Superior temporal gyrus (tissue), 1 donor: Measurements from ENCODE around the gene LOXHD1.

Experiments
- DNase-seq: peaks from one replicate; pipeline ENCODE4 v3.0.0-alpha.2; 2016; ENCODE audit errors: extremely low spot score

Gene LOXHD1

DNA sequence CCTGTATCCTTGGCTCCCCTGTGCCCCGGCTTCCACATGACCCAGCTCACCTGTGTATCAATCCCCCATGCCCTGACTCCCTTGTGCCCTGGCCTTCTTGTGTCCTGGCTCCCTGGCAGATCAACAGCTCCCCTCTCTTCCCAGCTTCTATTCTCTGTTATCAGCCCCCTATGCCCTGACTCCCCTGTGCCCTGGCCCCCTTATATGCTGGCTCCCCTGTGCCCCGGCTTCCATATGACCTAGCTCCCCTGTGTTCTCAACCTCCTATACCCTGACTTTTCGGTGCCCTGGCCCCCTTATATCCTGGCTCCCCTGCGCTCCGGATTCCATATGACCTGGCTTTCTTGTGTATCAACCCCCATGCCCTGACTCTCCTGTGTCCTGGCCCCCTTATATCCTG is 209.2 kb downstream of the LOXHD1 start:
- no peak for DNase-seq

DNA sequence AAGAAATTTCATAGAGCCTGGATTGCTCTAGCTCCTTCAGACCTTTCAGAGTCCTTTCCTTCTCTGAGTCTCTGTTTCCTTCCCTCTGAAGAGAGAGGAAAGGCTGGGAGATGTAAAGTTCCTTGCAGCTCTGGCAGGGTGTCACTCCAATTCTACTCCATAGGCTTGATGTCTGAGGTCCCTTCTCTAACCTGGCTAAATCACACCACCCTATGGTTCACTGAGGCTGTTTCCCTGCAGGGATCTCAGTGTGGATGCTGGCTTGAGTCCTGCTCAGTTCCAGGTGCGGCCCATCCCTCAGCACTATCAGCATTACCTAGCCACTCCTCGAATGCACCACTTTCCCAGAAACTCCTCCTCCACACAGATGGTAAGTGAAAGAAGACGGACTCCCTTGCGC is 209.7 kb downstream of the LOXHD1 start:
- no peak for DNase-seq

DNA sequence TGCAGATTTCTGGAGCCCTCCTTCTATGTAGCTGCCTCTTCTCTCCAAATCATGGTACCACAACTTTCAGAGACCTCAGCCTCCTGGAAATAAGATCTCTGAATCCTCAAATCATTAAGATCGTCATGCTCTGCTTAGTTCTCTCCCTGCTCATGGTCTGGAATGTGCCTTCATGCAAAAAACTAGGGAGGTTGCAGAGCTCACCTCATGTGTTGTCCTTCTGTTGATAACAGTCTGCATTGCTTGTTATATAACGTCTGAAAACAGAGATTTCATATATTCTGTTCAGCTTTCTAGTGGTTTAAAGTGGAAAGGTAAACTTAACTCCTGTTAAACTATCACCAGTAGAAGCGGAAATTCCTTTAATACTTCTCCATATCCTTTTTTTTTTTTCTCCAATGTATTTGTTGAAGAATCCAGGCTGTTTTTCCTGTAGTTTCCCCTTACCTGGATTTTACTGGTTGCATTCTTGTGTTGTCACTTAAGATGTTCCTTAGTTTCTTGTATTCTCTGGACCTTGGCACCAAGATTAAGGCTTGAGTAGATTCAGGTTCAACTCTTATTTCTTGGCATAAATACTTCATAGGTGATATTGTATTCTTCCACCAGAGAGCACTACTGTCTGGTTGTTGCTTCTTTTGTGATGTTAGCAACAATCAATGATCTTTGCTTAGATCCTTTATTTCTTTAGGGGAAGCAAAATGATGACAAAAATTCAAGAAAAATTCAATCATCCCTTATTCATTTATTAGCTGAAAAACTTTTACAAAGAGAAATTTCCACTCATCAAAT is 211.3 kb downstream of the LOXHD1 start:
- no peak for DNase-seq

DNA sequence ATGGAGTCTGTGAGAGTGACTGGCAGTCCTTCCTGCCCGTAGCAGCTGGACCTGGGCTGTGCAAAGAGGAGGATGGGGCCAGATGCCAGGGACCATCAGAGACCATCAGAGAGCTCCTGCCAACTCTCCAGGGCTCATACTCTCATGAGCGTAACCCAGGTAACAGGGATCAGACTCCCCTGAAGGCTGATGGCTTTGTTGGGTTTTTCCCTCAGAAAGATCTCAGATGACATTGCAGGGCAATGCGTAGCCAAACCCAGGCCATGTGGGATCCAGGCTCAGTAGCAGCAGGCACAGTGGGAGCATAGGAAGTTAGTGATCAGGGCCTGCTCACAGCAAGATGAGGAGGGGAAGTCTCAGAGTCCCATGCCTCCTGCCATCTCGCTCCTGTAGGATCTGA is 218.0 kb downstream of the LOXHD1 start:
- DNase-seq = no peak

DNA sequence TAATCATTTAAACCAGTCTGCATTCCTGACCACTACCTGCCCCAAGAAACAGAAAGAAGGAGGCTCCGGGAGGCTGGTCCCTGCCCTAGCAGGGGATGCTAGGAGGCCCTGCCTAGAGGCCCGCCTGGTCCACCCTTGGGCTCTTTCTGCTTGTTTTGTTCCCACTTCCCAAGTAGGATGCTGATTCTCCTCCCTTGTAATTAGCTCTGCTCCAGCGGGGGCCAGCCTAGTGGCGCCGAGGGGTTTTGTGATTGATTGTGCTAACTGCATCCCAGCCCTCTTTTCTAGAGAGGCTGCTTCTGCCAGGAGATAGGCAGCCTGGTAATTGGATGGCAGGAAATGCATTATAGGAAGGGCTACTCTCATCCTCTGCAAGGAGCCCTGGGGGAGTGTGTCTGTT is 220.0 kb downstream of the LOXHD1 start:
- no peak for DNase-seq

DNA sequence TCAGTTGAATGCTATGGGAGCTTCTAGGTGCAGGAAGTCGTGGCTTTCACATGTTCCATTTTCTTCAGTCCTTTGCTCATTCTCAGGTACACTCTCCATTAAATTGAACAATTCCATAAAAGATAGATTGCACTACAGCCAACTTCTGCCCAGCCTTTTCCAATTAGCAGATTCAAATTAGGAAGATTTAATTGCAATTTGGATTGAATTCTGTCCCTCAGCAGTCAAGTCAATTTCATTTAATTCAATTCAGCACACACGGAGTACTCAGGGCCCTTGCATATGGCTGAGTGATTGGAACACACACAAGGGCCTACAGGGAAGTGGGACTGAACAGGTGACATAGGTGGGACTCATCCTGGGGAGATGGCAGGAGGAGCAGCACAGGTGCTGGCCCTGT is 220.4 kb downstream of the LOXHD1 start:
- DNase-seq = no peak

DNA sequence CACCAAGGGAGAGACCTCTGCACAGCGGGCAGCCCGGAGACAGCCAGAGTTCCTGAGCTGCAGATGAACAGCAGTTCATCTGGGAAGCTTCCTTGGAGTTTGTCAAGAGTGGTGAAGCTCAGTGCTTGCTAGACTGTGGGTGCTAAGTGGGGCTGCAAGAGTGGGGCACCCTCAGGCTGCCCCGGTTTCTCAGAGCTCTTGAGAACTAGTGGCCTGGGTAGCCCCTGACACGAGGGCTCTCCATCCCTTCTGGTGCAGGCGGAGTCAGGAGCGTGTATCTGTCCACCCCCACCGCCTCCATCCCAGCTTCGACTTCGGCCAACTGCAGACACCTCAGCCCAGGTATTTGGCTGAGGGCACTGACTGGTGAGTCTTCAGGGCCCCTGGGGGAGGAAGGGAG is 222.0 kb downstream of the LOXHD1 start:
- DNase-seq = no peak

DNA sequence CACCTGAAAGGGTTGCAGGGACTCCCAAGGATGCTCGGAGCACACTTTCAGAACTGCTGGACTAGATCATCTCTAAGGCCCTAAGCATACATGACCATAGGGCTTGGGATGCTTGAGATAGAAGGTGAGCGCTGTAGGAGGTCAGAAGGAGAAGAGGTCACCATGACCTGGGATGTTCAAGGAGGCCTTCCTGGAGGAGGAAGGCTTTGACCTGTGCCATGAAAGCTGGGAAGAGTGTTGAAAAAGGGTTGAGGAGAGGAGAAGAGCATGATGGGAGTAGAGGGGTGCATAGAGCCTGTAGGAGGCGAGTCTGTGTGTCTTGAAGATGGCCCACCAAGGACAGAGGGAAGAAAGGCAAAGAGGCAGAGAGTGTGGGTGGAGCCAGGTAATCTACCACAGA is 222.4 kb downstream of the LOXHD1 start:
- no peak for DNase-seq

DNA sequence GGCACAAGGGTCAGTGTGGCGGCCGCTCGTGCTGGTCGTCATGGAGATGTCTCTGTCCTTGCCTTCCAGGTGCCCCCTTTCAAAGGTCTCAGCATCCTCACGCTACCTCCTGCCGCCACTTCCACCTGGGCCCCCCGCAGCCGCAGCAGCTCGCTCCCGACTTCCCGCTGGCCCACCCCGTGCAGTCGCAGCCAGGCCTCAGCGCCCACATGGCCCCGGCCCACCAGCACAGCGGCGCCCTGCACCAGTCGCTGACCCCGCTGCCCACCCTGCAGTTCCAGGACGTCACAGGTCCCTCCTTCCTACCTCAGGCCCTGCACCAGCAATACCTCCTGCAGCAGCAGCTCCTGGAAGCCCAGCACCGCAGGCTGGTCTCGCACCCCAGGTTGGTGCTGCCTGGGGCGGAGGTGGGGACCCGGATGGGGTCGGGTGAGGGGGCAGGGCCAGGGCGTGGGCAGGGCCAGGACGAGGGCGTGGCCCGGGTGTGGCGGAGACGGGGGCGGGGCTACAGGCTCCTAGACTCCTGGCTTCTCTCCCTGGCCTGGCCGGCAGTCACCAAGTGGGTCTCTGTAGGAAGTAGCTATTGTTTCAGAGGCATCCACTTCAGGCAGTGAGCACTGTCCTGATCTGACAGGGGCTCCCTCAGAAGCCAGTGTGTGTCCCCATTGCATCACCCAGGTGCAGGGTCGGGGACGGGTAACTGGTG is 223.7 kb downstream of the LOXHD1 start:
- DNase-seq = no peak

DNA sequence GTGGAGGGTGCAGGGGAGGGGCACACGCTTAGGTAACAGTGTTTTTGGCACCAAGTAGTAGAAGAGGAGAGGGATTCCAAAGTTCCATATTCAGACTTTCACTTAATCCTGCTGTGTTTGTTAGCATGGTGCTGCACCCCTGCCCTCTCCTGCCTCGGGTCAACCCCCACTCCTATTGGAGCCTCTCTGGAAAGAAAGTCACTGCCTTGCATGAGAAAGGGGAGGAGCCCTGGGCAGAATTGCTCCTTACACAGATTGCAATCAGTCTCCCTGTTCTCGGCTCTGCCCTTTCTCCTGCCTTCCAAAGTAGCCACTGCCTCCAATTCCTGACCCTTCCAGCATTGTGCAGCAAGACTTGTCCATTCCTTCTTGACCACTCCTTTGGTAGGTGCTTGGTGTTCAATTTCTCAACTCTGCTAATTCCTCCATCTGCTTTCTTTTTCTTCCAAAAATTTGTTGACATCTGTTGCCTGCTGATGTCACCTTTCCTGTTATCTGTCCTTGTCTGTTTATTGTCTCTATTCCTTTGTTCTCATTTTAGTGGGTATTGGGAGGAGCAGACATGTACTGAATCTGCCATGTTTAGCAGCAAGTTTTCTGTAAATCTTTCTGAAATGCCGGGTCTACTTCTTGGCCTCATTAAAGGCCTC is 225.4 kb downstream of the LOXHD1 start:
- DNase-seq = no peak

DNA sequence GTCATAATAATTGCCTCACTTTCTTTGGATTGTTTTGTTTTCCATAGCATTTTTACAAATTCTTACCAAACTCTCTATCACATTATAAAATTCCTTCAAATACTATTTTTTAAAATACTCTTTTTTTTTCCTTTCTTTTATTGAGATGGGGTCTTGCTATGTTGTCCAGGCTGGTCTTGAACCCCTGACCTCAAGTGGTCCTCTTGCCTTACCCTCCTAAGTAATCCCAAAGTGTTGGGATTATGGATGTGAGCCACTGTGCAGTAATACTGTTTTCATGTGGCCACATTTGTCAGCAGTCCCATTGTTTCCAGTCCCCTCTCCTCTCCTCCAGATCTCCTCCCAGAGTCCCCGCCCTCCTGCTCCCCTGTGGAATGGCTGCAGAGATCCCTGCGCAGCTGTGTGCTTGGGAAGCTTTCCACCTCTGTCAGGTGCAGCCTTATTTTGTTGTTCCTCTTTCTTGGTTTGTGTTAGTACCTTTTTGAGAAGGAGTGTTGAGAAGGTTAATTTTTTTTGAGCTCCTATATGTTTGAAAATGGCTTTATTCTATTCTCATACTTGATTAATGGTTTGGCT is 227.3 kb downstream of the LOXHD1 start:
- DNase-seq = no peak

DNA sequence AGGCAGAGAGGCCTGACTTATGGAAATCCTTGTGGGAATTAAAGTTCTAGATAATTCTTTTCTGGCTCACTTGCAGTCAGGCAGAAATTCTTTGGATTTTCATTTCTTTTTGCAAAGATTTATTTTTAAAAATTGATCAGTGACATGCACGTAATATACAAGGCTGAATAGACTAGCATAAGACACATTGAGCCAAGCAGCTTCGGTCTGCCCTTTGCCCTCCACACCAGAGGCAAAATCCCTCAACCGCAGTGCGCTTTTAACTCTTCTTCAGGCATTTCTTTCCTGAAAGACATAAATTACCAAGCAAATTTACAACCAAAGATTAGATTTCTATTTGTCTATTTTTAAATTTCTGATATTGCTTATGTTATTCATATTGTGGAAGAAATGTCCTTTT is 227.9 kb downstream of the LOXHD1 start:
- DNase-seq = no peak

DNA sequence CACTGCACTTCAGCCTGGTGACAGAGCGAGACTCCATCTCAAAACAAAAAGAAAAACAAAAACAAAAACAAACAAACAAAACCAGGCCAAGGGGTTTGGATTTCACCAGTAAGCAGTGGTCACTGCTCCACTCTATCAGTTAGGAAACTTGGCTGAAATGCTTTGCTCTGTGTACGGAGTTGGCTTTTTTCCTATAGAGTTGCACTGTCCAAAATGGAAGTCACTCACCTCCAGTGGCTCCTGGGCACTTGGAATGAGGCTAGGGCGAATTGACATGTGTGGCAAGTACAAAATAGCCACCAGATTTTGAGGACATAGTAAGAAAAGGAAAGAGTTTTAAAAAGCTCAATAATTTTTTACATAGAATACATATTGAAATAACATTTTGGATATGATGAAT is 228.7 kb downstream of the LOXHD1 start:
- no peak for DNase-seq

DNA sequence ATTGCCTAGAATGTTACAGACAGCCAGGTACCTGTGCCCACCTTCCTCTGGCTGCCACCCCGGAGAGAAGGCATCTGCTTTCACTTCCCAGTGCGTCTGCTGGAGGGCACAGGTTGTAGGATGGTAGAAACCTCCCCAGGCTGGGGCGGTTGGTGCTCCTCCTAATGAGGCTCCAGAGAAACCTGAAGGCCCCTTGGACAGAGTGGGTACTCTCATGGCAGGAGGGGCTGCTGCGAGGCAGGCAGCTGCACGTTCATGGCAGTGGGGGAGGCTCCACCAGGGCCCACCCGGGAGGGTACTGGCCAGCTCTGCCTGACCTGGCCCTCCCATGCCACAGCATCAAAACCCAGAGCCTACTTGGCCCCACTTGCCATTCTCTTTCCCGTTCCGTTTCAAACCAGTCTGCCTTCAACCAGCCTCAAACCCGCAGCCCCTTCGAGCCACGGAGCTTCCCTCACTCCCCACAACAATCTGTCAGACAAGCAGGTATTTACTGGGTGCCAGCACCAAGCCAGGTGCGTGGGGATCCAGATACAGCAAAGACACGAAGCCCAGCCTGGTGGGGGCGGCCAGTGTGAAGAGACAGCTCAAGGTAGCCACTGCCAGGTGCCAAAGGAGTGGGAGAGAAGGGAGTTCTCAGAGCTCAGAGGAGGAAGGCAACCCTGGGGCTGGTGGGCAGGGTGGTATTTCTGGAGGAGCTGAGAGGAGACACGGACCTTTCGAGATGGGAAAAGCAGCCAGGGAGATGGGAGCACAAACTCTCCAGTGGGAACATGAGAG is 229.6 kb downstream of the LOXHD1 start:
- DNase-seq = no peak
